ENCODE measurements around the gene JCAD.

- TF ChIP-seq, protein P1, sequence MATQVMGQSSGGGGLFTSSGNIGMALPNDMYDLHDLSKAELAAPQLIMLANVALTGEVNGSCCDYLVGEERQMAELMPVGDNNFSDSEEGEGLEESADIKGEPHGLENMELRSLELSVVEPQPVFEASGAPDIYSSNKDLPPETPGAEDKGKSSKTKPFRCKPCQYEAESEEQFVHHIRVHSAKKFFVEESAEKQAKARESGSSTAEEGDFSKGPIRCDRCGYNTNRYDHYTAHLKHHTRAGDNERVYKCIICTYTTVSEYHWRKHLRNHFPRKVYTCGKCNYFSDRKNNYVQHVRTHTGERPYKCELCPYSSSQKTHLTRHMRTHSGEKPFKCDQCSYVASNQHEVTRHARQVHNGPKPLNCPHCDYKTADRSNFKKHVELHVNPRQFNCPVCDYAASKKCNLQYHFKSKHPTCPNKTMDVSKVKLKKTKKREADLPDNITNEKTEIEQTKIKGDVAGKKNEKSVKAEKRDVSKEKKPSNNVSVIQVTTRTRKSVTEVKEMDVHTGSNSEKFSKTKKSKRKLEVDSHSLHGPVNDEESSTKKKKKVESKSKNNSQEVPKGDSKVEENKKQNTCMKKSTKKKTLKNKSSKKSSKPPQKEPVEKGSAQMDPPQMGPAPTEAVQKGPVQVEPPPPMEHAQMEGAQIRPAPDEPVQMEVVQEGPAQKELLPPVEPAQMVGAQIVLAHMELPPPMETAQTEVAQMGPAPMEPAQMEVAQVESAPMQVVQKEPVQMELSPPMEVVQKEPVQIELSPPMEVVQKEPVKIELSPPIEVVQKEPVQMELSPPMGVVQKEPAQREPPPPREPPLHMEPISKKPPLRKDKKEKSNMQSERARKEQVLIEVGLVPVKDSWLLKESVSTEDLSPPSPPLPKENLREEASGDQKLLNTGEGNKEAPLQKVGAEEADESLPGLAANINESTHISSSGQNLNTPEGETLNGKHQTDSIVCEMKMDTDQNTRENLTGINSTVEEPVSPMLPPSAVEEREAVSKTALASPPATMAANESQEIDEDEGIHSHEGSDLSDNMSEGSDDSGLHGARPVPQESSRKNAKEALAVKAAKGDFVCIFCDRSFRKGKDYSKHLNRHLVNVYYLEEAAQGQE (IDR thresholded peaks at IDR 0.05; ENCODE audit: insufficient read depth in 1 of 2, low read depth in 2 of 2, low read length in 2 of 2), result no peak
- TF ChIP-seq POLR2AphosphoS5 (IDR thresholded peaks at IDR 0.05; ENCODE audit: low read depth, low read length), result no peak
- no peak for TF ChIP-seq TAF1 (IDR thresholded peaks at IDR 0.05; ENCODE audit: borderline replicate concordance, insufficient read depth, low read length)
Observed at GRCh38 chr10:30029164-30029871, 30.1 kb downstream of the JCAD start.
